HepG2 (cell line): ENCODE measurements around the gene GSK3A.

Source experiments
- PHF8 ChIP-seq: sonication (generic); formaldehyde crosslinking; IDR thresholded peaks from 2 replicates; pipeline ENCODE4 v1.5.0; 2020; ENCODE audit warnings: missing genetic modification reagents
- ZSCAN22 ChIP-seq: sonication (generic); formaldehyde crosslinking; IDR thresholded peaks from 2 replicates; pipeline ENCODE4 v1.4.0; 2020; ENCODE audit warnings: mild to moderate bottlenecking, missing genetic modification reagents

GRCh38 chr19:42235181-42235580, 7.2 kb downstream of the GSK3A start:
- TF ChIP-seq PHF8 (CRISPR knock-in tag), result no peak
- no peak for TF ChIP-seq ZSCAN22
